Kidney epithelial cell (primary cell): ENCODE data around the gene MC4R. TPM values are rescaled to one million over a fixed set of nuclear protein-coding genes. Genes with fewer than 3 reads are reported as not detected.

Experiments
- DNase-seq: peaks from one replicate; pipeline ENCODE4 v3.0.0-alpha.2; 2010; ENCODE audit warnings: low read depth
- H3K27me3 ChIP-seq: 2 replicates; pipeline ENCODE4 v1.6.0; 2011; ENCODE audit warnings: low read length; ENCODE audit not compliant: control insufficient read depth, insufficient read depth
- H3K36me3 ChIP-seq: 2 replicates; pipeline ENCODE4 v1.5.1; 2011; ENCODE audit warnings: low read length; ENCODE audit not compliant: control insufficient read depth, insufficient read depth
- H3K4me3 ChIP-seq: 2 replicates; pipeline ENCODE4 v1.5.1; 2011; ENCODE audit warnings: low read depth, mild to moderate bottlenecking, control low read depth, low read length
- total RNA-seq: library from RNA; depleted of rRNA; stranded (reverse); fragments of >200 nt; gene quantifications from 2 replicates; pipeline ENCODE4 v1.2.3, GENCODE V29; 2015
- TF ChIP-seq, protein P1 (sequence below): IDR thresholded peaks from 2 replicates; pipeline ENCODE4 v1.5.1; 2011; ENCODE audit warnings: mild to moderate bottlenecking, moderate library complexity, low read length, control low read depth, inconsistent platforms; ENCODE audit not compliant: insufficient read depth, poor library complexity, severe bottlenecking

MC4R gene
- total RNA-seq, 1 donor from 2014 or later: not detected

DNA sequence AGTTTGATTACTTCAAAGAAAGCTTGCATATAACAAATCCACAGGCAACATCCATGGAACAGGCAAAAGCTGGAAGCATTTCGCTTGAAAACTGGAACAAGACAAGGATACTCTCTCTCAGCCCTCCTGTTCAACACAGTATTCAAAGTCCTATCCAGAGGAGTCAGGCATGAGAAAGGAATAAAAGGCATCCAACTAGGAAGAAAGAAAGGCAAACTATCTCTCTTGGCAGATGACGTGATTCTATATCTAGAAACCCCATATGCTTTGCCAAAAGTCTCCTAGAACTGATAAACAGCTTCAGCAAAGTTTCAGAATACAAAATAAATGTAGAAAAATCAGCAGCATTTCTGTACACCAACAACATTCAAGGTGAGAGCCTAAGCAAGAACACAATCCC lies 34.1 kb upstream of the MC4R start:
- TF ChIP-seq, protein P1, sequence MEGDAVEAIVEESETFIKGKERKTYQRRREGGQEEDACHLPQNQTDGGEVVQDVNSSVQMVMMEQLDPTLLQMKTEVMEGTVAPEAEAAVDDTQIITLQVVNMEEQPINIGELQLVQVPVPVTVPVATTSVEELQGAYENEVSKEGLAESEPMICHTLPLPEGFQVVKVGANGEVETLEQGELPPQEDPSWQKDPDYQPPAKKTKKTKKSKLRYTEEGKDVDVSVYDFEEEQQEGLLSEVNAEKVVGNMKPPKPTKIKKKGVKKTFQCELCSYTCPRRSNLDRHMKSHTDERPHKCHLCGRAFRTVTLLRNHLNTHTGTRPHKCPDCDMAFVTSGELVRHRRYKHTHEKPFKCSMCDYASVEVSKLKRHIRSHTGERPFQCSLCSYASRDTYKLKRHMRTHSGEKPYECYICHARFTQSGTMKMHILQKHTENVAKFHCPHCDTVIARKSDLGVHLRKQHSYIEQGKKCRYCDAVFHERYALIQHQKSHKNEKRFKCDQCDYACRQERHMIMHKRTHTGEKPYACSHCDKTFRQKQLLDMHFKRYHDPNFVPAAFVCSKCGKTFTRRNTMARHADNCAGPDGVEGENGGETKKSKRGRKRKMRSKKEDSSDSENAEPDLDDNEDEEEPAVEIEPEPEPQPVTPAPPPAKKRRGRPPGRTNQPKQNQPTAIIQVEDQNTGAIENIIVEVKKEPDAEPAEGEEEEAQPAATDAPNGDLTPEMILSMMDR: no peak
- no peak for DNase-seq
- no peaks in the 10 kb centered on the region for H3K36me3 ChIP-seq
- H3K27me3 ChIP-seq: no peaks in the 10 kb centered on the region
- no peak overlapping the region for H3K4me3 ChIP-seq

DNA sequence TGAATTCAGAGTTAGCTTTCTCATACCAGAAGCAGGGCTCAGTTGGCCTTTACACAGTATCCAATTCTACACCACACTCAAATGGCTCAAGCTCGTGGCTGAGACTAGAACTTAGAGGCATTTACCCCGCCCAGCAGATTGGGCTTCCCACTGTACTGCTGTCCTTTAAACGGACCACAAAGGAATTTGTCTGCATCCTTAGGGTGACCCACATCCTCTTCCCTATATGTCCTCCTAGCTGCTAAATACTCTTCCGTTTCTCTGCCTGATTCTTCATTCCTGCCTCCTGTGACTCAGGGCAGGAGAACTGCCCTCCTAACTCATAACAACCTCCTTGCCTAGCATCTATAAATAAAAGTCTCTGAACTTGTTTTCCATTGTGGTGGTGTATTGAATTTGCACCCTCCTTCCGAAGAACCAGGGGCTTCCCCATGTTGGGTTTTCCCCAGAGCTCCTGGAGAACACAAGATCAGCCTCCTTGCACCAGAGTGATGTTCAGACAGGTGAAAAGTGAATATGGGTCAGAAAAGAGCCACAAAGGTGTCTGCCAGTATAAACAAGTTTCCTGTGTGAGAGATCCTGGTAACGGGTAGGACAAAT lies 32.0 kb upstream of the MC4R start:
- DNase-seq: no peak
- Histone ChIP-seq H3K36me3 (no peaks in the 10 kb centered on the region), H3K27me3 (no peaks in the 10 kb centered on the region), H3K4me3 (no peak overlapping the region)
- TF ChIP-seq, protein P1: no peak

DNA sequence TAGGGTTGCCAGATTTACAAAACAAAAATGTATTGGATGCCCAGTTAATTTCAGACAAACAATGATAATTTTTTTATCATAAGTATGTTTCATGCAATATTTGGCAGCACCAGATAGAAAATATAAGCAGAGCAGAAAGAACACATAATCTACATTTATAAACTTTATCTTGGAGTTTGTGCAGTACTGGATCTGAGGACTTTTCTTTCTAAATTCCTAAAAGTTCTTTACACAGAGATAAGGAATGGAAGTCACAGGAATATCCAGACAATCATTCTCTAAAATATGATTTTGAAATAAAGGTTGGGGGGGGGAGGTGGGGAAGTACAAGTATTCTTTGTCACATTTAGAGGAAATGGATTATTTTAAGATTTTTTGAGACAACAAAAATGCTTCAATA lies 28.8 kb upstream of the MC4R start:
- H3K36me3 ChIP-seq: no peaks in the 10 kb centered on the region
- TF ChIP-seq, protein P1: no peak
- DNase-seq: no peak
- no peaks in the 10 kb centered on the region for H3K27me3 ChIP-seq
- H3K4me3 ChIP-seq: no peak overlapping the region

DNA sequence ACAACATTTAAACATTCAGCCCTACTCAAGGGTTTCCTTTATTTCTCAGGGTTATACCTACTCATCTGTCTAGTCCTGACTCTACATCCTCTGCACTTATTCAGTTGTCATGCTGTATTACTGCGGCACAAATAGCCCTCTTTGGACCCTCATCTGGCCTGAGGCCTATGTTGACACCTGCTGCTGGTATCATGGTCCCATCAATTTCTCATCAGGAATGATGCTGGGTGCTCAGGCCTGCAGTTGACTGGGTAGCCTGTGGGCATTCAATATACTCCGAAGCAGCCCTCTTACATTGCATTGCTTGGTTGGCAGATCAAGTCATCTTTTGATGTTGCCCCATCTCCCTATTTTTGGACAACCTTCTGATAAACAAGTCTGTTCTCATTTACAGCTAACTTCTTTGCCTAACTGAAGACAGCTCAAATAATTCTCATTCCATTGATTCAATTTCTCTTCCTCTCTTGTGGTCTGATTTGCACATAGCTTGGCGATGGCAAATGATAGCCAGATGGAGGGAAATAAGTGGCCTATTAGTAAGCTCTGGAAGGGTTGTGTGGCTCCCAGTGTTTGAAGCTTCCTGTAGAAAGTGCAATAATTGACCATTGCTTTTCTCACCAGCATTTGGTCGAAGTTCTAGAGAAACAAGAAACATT lies 19.1 kb upstream of the MC4R start:
- no peak for DNase-seq
- H3K4me3 ChIP-seq: no peak overlapping the region
- no peaks in the 10 kb centered on the region for H3K36me3 ChIP-seq
- no peaks in the 10 kb centered on the region for H3K27me3 ChIP-seq
- TF ChIP-seq, protein P1: no peak

DNA sequence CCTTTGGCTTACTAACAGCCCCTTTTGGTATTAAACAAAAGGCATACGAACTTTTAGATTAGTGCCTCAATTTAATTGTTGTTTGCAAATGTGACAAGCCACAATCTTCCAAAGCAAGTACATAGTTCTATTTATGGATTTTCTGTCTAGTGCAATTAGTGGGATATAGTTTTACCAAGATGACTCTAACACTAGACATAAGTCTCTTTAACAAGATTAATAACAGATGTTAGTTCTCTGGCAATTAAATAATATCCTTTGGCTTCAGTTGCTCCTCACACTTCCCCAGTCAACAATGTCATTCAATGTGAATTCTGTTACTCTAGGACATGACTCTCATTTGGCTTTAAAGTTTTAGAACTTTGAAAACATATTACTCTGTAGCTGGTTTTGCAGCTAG lies 16.7 kb upstream of the MC4R start:
- TF ChIP-seq, protein P1: no peak
- Histone ChIP-seq H3K27me3 (no peaks in the 10 kb centered on the region), H3K4me3 (no peak overlapping the region), H3K36me3 (no peaks in the 10 kb centered on the region)
- no peak for DNase-seq

DNA sequence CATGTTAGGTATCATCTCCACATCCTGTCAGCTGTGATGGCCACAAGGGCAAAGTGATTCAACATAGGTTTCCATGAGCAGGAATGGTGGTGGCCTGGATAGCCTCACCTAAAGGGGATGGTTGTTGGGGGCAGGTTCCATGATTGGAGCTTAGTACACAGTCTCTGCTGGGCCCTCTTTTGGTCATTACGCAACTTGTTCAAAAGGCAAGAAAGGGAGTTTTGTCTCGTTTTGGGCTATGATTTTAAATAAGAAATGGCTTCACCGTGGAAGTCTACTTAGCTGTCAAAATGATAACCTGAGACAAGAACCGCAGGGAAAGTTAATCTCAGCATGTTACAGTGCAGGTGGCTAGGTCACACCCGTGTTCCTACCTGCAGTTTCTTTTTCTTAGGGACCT lies 13.1 kb upstream of the MC4R start:
- TF ChIP-seq, protein P1: no peak
- no peaks in the 10 kb centered on the region for H3K36me3 ChIP-seq
- no peak for DNase-seq
- H3K4me3 ChIP-seq: no peak overlapping the region
- H3K27me3 ChIP-seq: no peaks in the 10 kb centered on the region
